K562 (cell line): ENCODE measurements around the gene TP53BP2. TPM values are rescaled to one million over a fixed set of nuclear protein-coding genes. Genes with fewer than 3 reads are reported as not detected.

ENCODE experiments used
- AFF4 ChIP-seq: sonication (generic); formaldehyde crosslinking; IDR thresholded peaks from 2 replicates; pipeline ENCODE4 v1.8.0; 2023; ENCODE audit warnings: mild to moderate bottlenecking, missing genetic modification reagents
- E2F6 ChIP-seq, 2 experiments: IDR thresholded peaks; 2 replicates each; pipeline ENCODE4 v1.6.1; 2011; ENCODE audit warnings: borderline replicate concordance in 1 of 2, control low read depth in 1 of 2, low read depth in 1 of 2, low read length in 1 of 2, mild to moderate bottlenecking in 1 of 2, mixed read lengths in 1 of 2, moderate library complexity in 1 of 2; ENCODE audit not compliant: insufficient read depth in 1 of 2, insufficient read length in 1 of 2, poor library complexity in 1 of 2, severe bottlenecking in 1 of 2; ENCODE audit errors: extremely low read depth in 1 of 2
- HDGF ChIP-seq: fragments of 450-650 bp; IDR thresholded peaks from 2 replicates; pipeline ENCODE4 v1.6.1; 2016
- MECOM ChIP-seq: fragments of 250-450 bp; sonication (Bioruptor Pico); IDR thresholded peaks from 2 replicates; pipeline ENCODE4 v1.8.0; 2022; ENCODE audit warnings: inconsistent platforms
- NKRF ChIP-seq: fragments of 450-650 bp; IDR thresholded peaks from 2 replicates; pipeline ENCODE4 v1.6.1; 2016; ENCODE audit warnings: borderline replicate concordance
- TCF15 ChIP-seq: fragments of 250-450 bp; sonication (Bioruptor Pico); IDR thresholded peaks from 2 replicates; pipeline ENCODE4 v1.8.0; 2022; ENCODE audit warnings: moderate library complexity, mild to moderate bottlenecking, inconsistent platforms
- ZBTB49 ChIP-seq: sonication (generic); formaldehyde crosslinking; IDR thresholded peaks from 2 replicates; pipeline ENCODE4 v1.8.0; 2022; ENCODE audit warnings: missing genetic modification reagents, mild to moderate bottlenecking, borderline replicate concordance
- ZBTB9 ChIP-seq: fragments of 450-650 bp; formaldehyde crosslinking; IDR thresholded peaks from 2 replicates; pipeline ENCODE4 v1.4.0; 2020; ENCODE audit warnings: mild to moderate bottlenecking, moderate library complexity
- ZMIZ1 ChIP-seq, 2 experiments: fragments of 150-350 bp in 1 of 2; IDR thresholded peaks; 2 replicates each; pipeline ENCODE4 v1.6.1; 2012 to 2016; ENCODE audit warnings: low read depth in 2 of 2, low read length in 2 of 2, mild to moderate bottlenecking in 1 of 2, moderate library complexity in 1 of 2
- polyA plus RNA-seq, 8 experiments: library from polyadenylated mRNA; depleted of rRNA in 4 of 8; stranded (reverse) in 5 of 8; unstranded in 3 of 8; fragments of >200 nt; fragmentation: Nextera tagmentation in 2 of 8; fragmentation: Illumina TruSeq in 1 of 8; extraction: Ambion mirVana in 2 of 8; extraction: Trizol in 1 of 8; gene quantifications; 2 replicates each; pipeline versions ENCODE4 v1.2.1 to v1.2.3, GENCODE V29; 2011 to 2014; ENCODE audit warnings: inconsistent platforms in 1 of 8, missing spikeins in 1 of 8
- total RNA-seq, 7 experiments: library from RNA; depleted of rRNA in 6 of 7; stranded (reverse); fragments of >200 nt in 6 of 7; fragmentation: Illumina TruSeq in 2 of 7; extraction: Trizol in 2 of 7; gene quantifications; 2 replicates each; pipeline versions ENCODE4 v1.2.1 to v1.2.3, GENCODE V29; 2011 to 2021; ENCODE audit warnings: low replicate concordance in 1 of 7

Gene TP53BP2
- total and polyA plus RNA-seq, 9 of the 15 experiments (the other 6 are each of a cell fraction or from before 2014, with no cell fraction given), result 17.0 to 69.6 (median 40.1) TPM

- TF ChIP-seq E2F6 (IDR thresholded peaks at IDR 0.05; ENCODE audit: borderline replicate concordance in 1 of 2, extremely low read depth in 1 of 2, insufficient read depth in 1 of 2, insufficient read length in 1 of 2, low read depth in 1 of 2, low read length in 1 of 2, poor library complexity in 1 of 2, severe bottlenecking in 1 of 2), result peak in 1 of 2 experiments; percentile 26
- no peak for TF ChIP-seq TCF15 (CRISPR knock-in tag)
- TF ChIP-seq ZBTB49 (CRISPR knock-in tag), result no peak
- no peak for TF ChIP-seq ZBTB9 (CRISPR knock-in tag)
- 0 out of 4 replicates have a peak, but pooled peaks of 1 of the 2 experiments have one; percentile 23 for TF ChIP-seq ZMIZ1 (IDR thresholded peaks at IDR 0.05; ENCODE audit: low read depth in 2 of 2, low read length in 2 of 2)
- no peak for TF ChIP-seq AFF4 (CRISPR knock-in tag)
- 0 out of 2 replicates have a peak, but pooled peaks have one; percentile 26 for TF ChIP-seq HDGF
- TF ChIP-seq MECOM (CRISPR knock-in tag), result 0 out of 2 replicates have a peak, but pooled peaks have one; percentile 38
- TF ChIP-seq NKRF, result 0 out of 2 replicates have a peak, but pooled peaks have one; percentile 19
These were observed 75.0 kb downstream of the TP53BP2 start (continued) for GRCh38 chr1:223770621-223771315.
